H9 (cell line): ENCODE measurements around the gene WSCD1. TPM values are rescaled to one million over a fixed set of nuclear protein-coding genes. Genes with fewer than 3 reads are reported as not detected.

Source experiments
- DNase-seq: peaks from one replicate; pipeline ENCODE4 v3.0.0-alpha.2; 2017
- H2AFZ ChIP-seq: one replicate; pipeline ENCODE4 v1.6.1; 2013; ENCODE audit warnings: mild to moderate bottlenecking, low read length, control low read depth, moderate library complexity
- H2AK5ac ChIP-seq: 2 replicates; pipeline ENCODE4 v1.6.1; 2013; ENCODE audit warnings: low read length, control low read depth, mixed read lengths; ENCODE audit not compliant: insufficient read length
- H2BK120ac ChIP-seq: one replicate; pipeline ENCODE4 v1.6.1; 2013; ENCODE audit warnings: low read depth, mild to moderate bottlenecking, low read length, control low read depth, inconsistent platforms; ENCODE audit not compliant: poor library complexity, severe bottlenecking
- H2BK12ac ChIP-seq: 2 replicates; pipeline ENCODE4 v1.6.1; 2013; ENCODE audit warnings: low read length, control low read depth, mixed read lengths, low read depth; ENCODE audit not compliant: insufficient read length
- H2BK15ac ChIP-seq: 2 replicates; pipeline ENCODE4 v1.6.1; 2013; ENCODE audit warnings: low read depth, low read length, control low read depth
- H2BK20ac ChIP-seq: one replicate; pipeline ENCODE4 v1.6.1; 2013; ENCODE audit warnings: low read depth, mild to moderate bottlenecking, low read length, control low read depth, inconsistent platforms; ENCODE audit not compliant: poor library complexity, severe bottlenecking
- H2BK5ac ChIP-seq: 2 replicates; pipeline ENCODE4 v1.6.1; 2013; ENCODE audit warnings: low read length, control low read depth, mixed read lengths; ENCODE audit not compliant: insufficient read length
- H3K14ac ChIP-seq: 2 replicates; pipeline ENCODE4 v1.6.1; 2013; ENCODE audit warnings: low read length, control low read depth; ENCODE audit not compliant: insufficient read depth
- H3K18ac ChIP-seq: 2 replicates; pipeline ENCODE4 v1.6.1; 2013; ENCODE audit warnings: low read depth, mild to moderate bottlenecking, mixed read lengths, low read length, control low read depth; ENCODE audit not compliant: insufficient read length
- H3K23ac ChIP-seq: 2 replicates; pipeline ENCODE4 v1.6.1; 2013; ENCODE audit warnings: low read length, control low read depth, mixed read lengths, low read depth; ENCODE audit not compliant: insufficient read length
- H3K23me2 ChIP-seq: 2 replicates; pipeline ENCODE4 v1.6.1; 2013; ENCODE audit warnings: low read depth, mild to moderate bottlenecking, mixed read lengths, low read length, control low read depth; ENCODE audit not compliant: insufficient read length, poor library complexity, severe bottlenecking
- H3K27ac ChIP-seq: 2 replicates; pipeline ENCODE4 v1.5.1; 2013; ENCODE audit warnings: low read length, control low read depth, mixed read lengths, low read depth; ENCODE audit not compliant: insufficient read length
- H3K27me3 ChIP-seq: 2 replicates; pipeline ENCODE4 v1.6.1; 2013; ENCODE audit warnings: low read length, control low read depth, inconsistent platforms; ENCODE audit not compliant: insufficient read depth
- H3K4ac ChIP-seq: 2 replicates; pipeline ENCODE4 v1.6.1; 2013; ENCODE audit warnings: low read depth, mild to moderate bottlenecking, control low read depth, inconsistent platforms, low read length, moderate library complexity
- H3K4me1 ChIP-seq: 2 replicates; pipeline ENCODE4 v1.6.1; 2013; ENCODE audit warnings: low read length, control low read depth, inconsistent platforms; ENCODE audit not compliant: insufficient read depth
- H3K4me2 ChIP-seq: 2 replicates; pipeline ENCODE4 v1.6.1; 2013; ENCODE audit warnings: low read length, control low read depth, mixed read lengths; ENCODE audit not compliant: insufficient read length, insufficient read depth
- H3K56ac ChIP-seq: 2 replicates; pipeline ENCODE4 v1.6.1; 2013; ENCODE audit warnings: low read depth, mild to moderate bottlenecking, mixed read lengths, low read length, control low read depth; ENCODE audit not compliant: insufficient read length
- H3K79me1 ChIP-seq: 2 replicates; pipeline ENCODE4 v1.6.1; 2013; ENCODE audit warnings: low read depth, mild to moderate bottlenecking, moderate library complexity, low read length, control low read depth, inconsistent platforms; ENCODE audit not compliant: insufficient read depth, poor library complexity, severe bottlenecking
- H3K79me2 ChIP-seq: 2 replicates; pipeline ENCODE4 v1.6.1; 2013; ENCODE audit warnings: low read length, control low read depth, inconsistent platforms; ENCODE audit not compliant: insufficient read depth
- H3K9ac ChIP-seq: 2 replicates; pipeline ENCODE4 v1.6.1; 2013; ENCODE audit warnings: low read length, control low read depth, mixed read lengths; ENCODE audit not compliant: insufficient read length; ENCODE audit errors: extremely low read depth
- H3K9me3 ChIP-seq: one replicate; pipeline ENCODE4 v1.6.1; 2013; ENCODE audit warnings: low read depth, low read length, inconsistent platforms; ENCODE audit not compliant: control insufficient read depth
- H3T11ph ChIP-seq: one replicate; pipeline ENCODE4 v1.6.1; 2013; ENCODE audit warnings: mild to moderate bottlenecking, low read length, control low read depth, inconsistent platforms
- H4K20me1 ChIP-seq: one replicate; pipeline ENCODE4 v1.6.1; 2013; ENCODE audit not compliant: control insufficient read depth, insufficient read length, insufficient read depth
- H4K5ac ChIP-seq: 2 replicates; pipeline ENCODE4 v1.6.1; 2013; ENCODE audit warnings: low read depth, mild to moderate bottlenecking, mixed read lengths, low read length, control low read depth; ENCODE audit not compliant: insufficient read length
- H4K8ac ChIP-seq: replicated peaks from 2 replicates; pipeline ENCODE4 v1.6.1; 2013; ENCODE audit warnings: low read length, control low read depth, mixed read lengths, low read depth; ENCODE audit not compliant: insufficient read length
- H4K91ac ChIP-seq: 2 replicates; pipeline ENCODE4 v1.6.1; 2013; ENCODE audit warnings: low read depth, mild to moderate bottlenecking, moderate library complexity, mixed read lengths, low read length, control low read depth; ENCODE audit not compliant: insufficient read length
- H3K27ac Mint-ChIP-seq, 3 experiments: 2 replicates in 2 of 3; 3 replicates in 1 of 3; pipeline ENCODE4 v1.8.0; 2020 to 2021; ENCODE audit warnings: mixed read lengths in 3 of 3, mild to moderate bottlenecking in 1 of 3, moderate library complexity in 1 of 3
- H3K27me3 Mint-ChIP-seq: 2 replicates; pipeline ENCODE4 v1.8.0; 2021; ENCODE audit warnings: low read depth, mild to moderate bottlenecking, moderate library complexity, mixed read lengths
- H3K36me3 Mint-ChIP-seq, 3 experiments: 2 replicates in 2 of 3; 3 replicates in 1 of 3; pipeline ENCODE4 v1.8.0; 2020 to 2021; ENCODE audit warnings: low read depth in 3 of 3, mixed read lengths in 3 of 3; ENCODE audit not compliant: insufficient read depth in 1 of 3
- H3K4me1 Mint-ChIP-seq, 2 experiments: 2 replicates each; pipeline ENCODE4 v1.8.0; 2020; ENCODE audit warnings: mixed read lengths in 2 of 2
- H3K4me3 Mint-ChIP-seq, 2 experiments: 2 replicates in 1 of 2; 3 replicates in 1 of 2; pipeline ENCODE4 v1.8.0; 2020 to 2021; ENCODE audit warnings: mild to moderate bottlenecking in 2 of 2, mixed read lengths in 2 of 2, moderate library complexity in 1 of 2
- H3K9me3 Mint-ChIP-seq, 2 experiments: 2 replicates in 1 of 2; 3 replicates in 1 of 2; pipeline ENCODE4 v1.8.0; 2020; ENCODE audit warnings: mild to moderate bottlenecking in 2 of 2, mixed read lengths in 2 of 2, moderate library complexity in 1 of 2
- CTCF ChIP-seq: fragments of 200-600 bp; sonication (generic); conservative IDR thresholded peaks from 3 replicates; pipeline ENCODE4 v1.8.0; 2021; ENCODE audit warnings: antibody characterized with exemption, mild to moderate bottlenecking
- WGBS: extraction: QIAGEN DNeasy Blood & Tissue Kit; methylation state at CpG from one replicate; pipeline ENCODE4 v1.1.7; 2013; ENCODE audit warnings: missing lambda C conversion rate, low lambda C conversion rate, mixed read lengths; ENCODE audit not compliant: insufficient read length; ENCODE audit errors: extremely low coverage; 5-methylcytosine and 5-hydroxymethylcytosine counted together
- total RNA-seq: library from RNA; stranded (reverse); gene quantifications from 2 replicates; pipeline ENCODE4 v1.2.1, GENCODE V29; 2021

WSCD1 gene
- total RNA-seq, 1 experiment from 2014 or later, result 33.6 TPM

GRCh38 chr17:6102615-6103014, 32.4 kb downstream of the WSCD1 start:
- no peak overlapping the region for H4K5ac ChIP-seq
- H3K4me1 Mint-ChIP-seq, result peaks cover 52 to 53% of the 10 kb centered on the region in 2 experiments
- WGBS, result no CpG with 5 or more reads among the region's 3 CpGs
- no peak overlapping the region for H3K18ac ChIP-seq
- H3K9me3 Mint-ChIP-seq, result no peaks in the 10 kb centered on the region; a peak in 2 of 5 replicates
- no peak overlapping the region for H4K91ac ChIP-seq
- no peaks in the 10 kb centered on the region for H3K79me1 ChIP-seq
- no peak overlapping the region for H3K23ac ChIP-seq
- H3K79me2 ChIP-seq, result no peaks in the 10 kb centered on the region
- H2BK20ac ChIP-seq, result no peak overlapping the region
- no peak overlapping the region for H3K4me2 ChIP-seq
- H2AK5ac ChIP-seq, result no peak overlapping the region
- peaks cover 5% of the 10 kb centered on the region for H3K23me2 ChIP-seq
- H3K27me3 ChIP-seq, result no peaks in the 10 kb centered on the region
- H2BK12ac ChIP-seq, result no peak overlapping the region
- no peaks in the 10 kb centered on the region for H4K20me1 ChIP-seq
- no peak overlapping the region for H3K27ac Mint-ChIP-seq
- H3K36me3 Mint-ChIP-seq, result peaks cover 36 to 61% (median 57%) of the 10 kb centered on the region in 3 experiments
- no peak overlapping the region for H3T11ph ChIP-seq
- H3K56ac ChIP-seq, result no peak overlapping the region
- H2BK120ac ChIP-seq, result no peak overlapping the region
- H2BK5ac ChIP-seq, result no peak overlapping the region
- no peak overlapping the region for H2AFZ ChIP-seq
- no peak for DNase-seq
- no peaks in the 10 kb centered on the region for H3K9me3 ChIP-seq
- H4K8ac ChIP-seq, result no peak overlapping the region
- no peaks in the 10 kb centered on the region; the same call in 1 of the 2 replicates for H3K27me3 Mint-ChIP-seq
- TF ChIP-seq CTCF, result no peak
- H3K4ac ChIP-seq, result no peak overlapping the region
- no peak overlapping the region for H2BK15ac ChIP-seq
- no peak overlapping the region for H3K14ac ChIP-seq
- peaks cover 21% of the 10 kb centered on the region; the same call in 1 of the 2 replicates for H3K4me1 ChIP-seq
- no peak overlapping the region for H3K27ac ChIP-seq
- H3K9ac ChIP-seq, result no peak overlapping the region
- no peak overlapping the region; a peak in 1 of 5 replicates for H3K4me3 Mint-ChIP-seq
